ENCODE measurements around the gene APOL4.
"Not testable (repeated sequence)": the region's sequence is repeated elsewhere in the genome, so short reads cannot be mapped to it uniquely, and the experiment has no call there.

The APOL4 gene

DNA sequence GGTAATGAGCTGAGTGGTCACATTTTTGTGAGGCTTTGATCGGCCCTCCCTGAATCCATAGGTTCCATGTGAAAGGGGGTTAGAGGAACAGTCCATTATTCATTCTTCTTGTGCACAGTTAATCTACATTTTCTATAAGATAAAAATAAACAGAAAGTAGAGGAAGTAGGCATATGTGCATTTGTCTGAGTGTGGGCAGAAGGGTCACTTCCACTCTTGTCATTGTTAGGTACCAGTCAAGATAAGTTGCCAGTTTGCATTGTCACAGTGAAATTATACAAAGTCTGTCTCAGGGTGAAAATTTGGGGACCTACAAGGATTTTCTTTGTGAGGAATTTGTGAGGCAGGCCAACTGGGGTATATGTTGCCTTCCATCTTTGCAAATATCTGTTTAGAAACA is 4.6 kb upstream of the APOL4 start:
- no peak for DNase-seq

DNA sequence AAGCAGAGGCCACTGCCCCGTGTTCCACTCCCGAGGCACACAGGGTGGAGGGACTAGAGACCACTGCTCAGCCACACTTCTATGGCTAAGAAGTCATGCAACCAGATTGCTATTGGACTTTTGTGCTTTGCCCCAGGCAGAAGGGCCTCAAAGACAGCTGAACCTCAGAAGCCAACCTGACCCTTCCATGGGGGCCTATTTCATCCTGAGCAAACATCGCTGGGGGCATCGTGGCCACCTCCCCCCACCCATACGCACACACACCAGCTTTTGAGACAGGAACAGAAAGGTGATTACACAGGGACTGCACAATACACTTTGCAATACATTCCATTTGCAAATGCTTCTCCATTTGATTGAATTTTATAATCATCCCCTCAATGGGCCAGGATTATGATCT is 4.0 kb upstream of the APOL4 start:
- DNase-seq = not testable (repeated sequence)

DNA sequence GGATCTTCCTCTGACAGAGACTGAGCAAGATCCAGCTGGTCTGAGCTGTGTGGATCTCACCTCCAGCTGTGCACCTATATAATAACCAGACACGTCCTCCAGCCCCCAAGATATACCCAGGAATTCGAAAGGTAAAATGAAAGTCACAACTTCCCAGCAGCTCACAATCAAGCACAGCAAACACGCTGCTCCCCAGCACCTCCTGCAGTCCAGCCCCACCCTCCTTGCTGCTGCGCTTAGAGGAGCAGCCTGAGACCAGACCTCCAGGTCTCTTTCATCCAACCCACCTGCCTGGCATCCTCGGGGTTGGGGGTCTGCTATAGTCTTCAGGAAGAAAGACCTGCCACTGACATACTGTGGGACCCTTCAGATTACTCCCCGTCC is 3.0 kb upstream of the APOL4 start:
- DNase-seq = no peak

DNA sequence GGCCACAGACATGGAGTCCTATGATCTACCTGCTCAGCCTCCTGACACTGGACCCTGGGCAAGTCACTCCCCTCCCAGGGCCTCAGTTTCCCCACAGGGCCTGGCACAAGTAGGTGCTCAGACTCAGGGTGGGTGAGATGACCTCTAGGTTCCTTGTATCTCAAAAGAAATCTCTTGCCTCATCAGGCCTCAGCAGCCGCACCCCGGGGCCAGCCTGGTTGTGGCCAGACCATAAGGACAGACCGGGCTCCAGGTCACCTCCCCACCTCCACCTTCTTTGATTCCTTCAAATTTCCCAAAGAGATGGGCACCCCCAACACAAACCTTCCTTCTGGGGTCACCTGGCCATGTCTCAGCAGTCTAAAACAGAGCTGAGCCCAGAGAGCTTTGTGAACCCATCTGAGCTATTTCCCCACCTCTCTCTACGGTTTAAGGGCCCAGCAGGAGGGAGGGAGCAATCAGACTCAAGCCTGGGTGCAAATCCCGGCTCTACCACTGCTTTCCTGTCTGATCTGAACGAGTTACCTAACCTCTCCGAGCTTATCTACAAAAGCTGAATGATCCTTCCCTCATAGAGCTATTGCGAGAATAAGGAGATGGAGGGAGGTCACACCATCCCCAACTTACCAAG is 2.5 kb upstream of the APOL4 start:
- DNase-seq = no peak

DNA sequence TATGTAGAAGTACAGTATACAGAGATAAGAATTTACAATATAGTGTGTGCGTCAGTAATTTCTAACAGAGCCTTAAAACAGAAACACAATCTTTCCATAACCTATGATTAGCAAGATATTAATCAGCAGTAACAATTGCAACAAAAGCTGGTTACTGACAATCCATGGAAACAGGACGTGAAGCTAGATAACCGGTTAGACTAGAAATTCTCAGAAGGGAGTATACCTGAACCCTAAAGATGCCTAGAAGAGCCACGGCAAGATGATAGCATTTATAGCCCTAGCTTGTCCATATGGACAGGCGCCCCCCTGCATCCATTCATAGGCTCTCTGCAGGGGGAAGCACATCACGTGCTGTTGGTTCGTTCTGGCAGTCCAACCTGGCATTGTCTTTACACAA is 1.8 kb upstream of the APOL4 start:
- DNase-seq = not testable (repeated sequence)

DNA sequence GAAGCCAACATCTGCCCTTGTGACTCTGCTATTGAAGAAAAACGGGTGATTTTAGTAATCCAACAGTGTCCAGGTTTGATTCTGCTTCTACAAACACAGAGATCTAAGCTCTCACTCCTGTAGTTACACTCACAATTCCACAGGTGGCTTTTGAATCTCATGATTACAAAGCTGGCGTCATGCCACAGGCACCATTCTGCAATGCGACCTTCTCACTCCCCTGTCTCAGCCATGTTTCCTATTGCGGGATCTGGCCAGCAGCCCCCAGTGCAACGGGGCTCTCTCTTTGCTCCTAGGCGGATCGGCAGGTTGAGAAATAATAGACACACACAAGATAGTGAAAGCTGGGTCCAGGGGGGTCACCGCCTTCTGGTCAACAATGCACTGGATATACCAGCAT is 1.3 kb upstream of the APOL4 start:
- not testable (repeated sequence) for DNase-seq

DNA sequence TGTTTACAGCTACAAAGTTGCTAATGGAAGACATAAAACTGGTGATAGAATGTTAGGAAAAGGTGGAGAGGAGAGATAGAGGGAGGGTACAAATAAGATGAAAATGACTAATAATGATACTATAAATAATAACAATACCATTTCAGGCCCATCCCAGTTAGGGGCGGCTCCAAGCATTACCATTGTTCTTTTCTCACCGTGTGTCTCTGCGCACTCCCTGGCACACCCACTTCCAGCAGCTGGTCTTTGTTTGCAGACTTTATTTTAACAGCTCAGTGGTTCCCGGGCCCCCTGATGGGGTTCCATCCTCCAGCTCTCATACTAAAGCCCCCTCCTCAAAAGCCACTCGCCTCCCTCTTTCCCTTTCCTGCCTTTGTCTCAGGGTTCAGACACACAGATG is 584 bp downstream of the APOL4 start:
- not testable (repeated sequence) for DNase-seq

DNA sequence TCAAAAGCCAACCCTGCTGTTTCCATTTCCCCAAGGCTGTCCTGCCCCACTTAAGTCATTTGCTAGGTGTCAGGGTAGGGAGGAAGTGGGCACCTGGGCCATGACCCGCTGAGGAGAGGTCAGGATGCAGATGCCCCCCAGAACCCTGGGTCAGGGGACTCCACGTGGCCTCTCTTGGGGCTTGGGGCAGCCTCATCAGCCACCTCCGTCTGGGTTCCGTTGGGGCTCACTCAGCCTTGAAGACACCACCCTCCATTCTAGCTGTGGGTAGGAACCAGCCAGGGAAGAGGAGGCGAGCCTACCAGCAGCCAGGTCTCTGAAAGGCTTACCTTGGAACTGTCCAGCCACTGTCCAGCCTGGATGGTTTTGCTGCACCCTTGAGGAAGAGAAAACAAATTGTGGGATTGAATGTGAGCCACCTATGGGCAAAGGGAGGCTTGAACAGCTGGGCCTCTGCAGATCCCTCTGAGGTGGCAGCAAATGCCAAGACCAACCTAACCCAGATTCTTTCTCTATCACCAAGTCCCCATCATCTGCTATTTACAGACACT is 2.5 kb downstream of the APOL4 start:
- DNase-seq = no peak

DNA sequence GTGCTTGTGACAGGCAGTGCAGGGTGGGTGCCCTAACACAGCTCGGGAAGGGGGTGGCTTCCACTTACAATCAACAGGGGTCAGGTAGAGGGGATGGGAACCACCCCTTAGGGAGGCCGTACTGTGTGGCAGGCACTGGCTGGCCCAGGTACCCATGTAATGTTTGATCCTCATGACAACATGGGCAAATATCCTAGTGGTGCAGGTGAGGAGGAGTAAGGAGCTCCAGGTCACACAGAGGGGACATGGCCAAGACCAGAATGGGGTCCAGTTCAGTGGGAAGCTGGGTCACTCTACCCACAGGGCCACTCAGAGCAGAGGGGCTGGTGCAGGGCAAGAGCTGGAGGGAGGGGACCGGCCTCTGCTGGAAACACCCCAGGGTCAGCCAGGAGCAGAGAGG is 3.1 kb downstream of the APOL4 start:
- no peak for DNase-seq

DNA sequence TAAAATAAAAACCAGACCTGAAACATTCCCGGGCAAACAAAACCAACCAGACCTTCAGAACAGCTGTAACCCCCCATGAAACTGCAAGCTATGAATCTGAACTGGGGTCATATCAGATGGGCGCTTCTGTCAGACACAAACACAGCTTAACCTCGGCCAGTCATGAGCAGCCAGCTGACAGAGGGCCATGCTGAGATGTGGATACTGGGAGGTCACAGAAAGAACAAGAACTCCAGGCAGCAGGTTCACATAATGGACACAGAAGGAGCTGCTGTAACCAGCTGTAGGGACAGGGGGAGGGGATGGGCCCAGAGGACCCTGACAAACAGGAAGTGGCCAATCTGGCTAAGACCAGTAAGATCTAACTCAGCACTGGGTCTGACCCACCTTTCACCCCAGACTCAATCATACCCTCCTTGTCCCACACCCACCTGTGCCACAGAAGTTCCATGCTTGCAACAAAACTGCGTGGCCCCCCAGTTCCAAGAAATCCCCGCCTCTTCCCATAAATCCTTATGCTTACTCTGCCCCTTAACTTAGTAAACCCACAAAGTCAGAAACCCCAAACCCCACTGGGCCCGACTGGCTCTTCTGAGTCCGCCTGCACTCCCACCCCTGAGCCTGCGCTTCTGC is 4.0 kb downstream of the APOL4 start:
- peak in 1 of 5 experiments; percentile 42 for DNase-seq

DNA sequence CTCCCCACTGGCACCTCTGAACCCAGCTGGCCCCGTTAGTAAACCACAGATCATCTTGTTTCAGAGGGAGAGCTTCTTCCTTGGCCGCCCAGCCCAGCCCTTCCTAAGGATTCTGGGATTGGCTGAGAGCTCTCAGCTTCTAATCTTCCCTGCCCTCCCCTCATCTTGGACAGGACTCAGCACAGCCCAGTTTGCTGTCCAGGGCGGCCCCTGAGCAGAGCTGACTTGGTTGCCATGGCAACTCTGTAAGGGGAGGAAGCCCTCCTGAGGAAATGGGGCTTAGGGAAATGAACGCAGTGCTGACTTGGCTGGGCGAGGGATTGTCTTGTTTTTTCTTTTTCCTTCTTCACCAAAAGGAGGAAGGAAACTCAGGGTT is 4.6 kb downstream of the APOL4 start:
- DNase-seq = no peak

DNA sequence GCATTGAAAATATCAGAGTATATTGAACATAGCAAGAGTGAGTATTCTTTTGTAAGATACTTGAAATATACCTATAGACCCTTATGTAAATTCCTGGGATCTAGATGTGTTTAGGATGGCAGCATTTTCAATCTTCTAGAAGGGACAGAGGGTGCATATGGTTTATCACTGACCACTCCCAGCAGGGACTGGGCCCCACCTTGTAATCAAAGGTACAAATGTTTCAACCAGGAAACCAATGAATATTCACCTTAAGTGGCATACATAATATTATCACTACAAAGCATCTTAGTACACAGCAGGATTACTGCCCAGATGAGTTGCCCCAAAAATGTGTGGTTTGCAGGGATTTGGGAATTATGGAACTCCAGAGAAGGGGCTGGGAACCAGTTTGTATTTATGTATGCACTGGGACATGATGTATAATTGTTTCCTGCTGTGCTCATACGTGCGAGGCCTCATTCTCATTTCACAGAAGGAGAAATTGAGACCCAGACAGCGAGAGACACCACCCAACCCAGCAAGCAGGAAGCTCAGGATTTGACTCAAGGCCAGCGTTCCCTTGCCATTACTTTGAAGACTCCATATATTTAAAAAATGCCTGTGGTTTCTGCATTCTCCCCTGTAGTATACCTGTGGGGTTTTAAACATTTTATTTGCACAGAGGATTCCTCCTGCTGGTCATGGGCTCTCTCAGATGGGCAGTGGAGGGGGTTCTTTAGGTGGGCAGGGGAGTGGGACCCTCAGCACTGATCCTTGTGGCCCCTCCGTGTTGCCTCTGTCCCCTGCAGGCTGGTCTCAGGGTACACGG is 5.2 kb downstream of the APOL4 start:
- no peak for DNase-seq

DNA sequence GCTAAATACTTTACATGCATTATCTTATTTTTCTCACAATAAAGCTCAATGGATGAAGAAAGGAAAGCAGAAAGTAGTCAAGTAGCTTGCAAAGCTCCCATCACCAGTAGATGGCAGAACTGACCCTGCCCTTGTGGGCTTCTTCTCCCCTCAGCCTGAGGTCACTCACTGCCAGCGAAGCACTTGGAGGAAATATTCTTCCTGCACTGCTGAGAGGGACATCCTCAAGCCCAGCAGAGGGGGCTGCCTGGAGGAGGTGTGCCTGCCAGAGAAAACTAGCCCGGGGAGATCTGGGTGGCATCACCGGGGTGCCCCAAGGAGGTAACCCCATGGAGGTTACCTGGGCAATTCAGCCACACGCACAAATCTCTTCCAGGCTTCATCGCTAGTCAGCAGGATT is 6.6 kb downstream of the APOL4 start:
- peak in 2 of 5 experiments; percentile 13 to 56 for DNase-seq

DNA sequence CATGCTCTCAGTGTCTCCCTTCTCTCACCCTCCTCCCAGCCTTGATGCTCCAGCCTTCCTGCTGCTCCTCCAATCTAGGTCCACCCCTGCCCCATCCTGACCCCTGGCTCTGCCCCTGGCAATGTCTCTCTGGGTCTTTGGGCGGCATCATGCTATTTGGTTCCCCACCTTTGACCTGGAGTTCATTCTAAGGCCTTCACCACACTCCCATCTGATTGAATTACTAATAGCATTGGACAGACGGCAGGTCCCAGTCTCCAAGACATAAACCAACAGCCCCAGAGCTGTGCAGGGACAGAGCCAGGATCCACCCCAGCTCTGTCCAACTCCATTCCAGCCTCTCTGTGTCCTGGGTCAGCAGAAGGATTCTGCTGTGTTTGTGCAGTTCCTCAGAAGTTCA is 7.2 kb downstream of the APOL4 start:
- no peak for DNase-seq

DNA sequence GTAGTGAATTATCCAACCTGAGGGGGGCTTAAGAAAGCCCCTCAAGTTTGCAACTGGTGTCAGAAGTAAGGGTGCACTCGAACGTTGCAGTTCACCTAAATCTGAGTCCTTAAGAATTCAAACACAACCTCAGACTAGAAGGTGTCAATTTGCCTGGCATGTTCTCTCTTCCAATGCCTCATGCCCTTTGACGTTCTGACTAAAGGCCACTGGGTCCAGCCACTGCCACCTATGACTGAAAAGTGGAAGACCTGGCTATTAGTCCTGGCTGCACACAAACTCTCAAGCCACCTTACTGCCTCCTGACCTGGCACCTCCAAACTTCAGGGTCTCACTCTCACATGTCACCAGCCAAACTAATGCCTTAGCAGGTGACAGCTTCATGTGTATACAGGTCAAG is 8.0 kb downstream of the APOL4 start:
- DNase-seq = no peak

DNA sequence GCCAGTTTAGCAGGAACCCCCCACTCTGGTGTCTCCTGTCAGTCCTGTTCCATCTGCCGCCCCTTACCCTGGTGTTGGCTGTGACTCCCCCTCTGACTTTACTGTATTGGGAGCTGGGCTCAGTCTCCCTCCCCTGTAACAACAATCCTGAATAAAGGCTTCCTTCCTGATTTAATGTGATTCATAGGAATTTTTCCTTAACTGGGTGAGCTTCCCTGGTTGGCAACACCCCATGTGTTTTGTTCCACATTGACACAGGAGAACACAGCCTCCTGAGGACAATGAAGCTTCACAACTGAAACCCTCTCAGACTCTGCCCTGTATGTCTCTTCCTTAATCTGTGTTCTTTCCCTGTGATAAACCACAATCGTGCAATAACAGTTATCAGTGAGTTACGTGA is 8.4 kb downstream of the APOL4 start:
- no peak for DNase-seq

DNA sequence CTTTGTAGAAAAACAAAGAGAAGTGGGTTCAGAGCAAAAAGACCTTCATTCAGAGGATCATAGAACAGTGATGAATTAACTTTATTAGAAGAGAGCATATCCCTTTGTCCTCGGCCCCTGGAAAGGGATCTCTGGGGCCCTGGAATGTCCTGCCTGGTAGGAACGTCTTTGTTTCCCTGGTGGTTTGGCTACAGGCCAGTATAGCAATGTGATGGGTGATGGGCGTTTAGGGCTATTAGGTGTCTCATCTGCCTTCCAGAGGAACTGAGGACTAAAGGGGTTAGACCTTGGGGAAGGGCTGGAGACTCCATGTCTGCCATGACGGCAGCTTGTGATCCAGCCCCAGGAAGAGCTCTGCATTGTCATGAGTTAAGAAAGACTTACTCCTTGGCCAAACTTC is 9.1 kb downstream of the APOL4 start:
- no peak for DNase-seq

DNA sequence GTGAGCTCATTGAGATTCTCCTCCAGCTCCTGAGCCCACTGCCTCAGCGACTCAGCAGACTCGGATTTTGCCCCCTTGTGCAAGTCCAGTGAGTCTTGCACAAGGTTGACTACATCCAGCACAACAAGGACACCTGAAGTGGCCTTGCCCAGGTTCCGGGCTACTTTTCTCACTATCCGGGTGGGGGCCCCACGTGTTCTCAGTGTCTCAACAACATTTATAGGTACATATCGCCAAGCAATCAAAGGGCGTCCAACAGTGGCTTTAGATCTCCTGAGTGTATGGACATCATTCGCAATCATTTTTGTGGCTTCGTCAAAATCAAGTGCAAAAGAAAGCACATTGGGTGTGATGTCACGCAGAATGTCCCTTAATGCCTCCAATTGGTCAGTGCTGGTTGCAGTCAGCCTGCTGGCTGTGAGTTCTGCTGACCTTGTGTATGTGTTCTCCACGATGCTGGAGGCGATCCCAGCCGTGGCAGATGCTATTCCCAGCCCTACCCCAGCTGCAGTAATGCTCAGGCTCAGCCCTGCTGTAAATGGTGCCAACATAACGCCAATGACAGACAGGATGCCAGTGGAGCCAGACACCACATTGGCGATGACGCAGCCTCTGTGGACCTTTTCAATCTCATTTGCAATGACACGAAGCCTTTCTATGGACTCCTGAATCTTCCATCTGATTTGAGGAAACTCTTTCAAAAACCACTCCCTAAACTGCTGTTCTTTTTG is 10.3 kb downstream of the APOL4 start:
- DNase-seq = no peak

DNA sequence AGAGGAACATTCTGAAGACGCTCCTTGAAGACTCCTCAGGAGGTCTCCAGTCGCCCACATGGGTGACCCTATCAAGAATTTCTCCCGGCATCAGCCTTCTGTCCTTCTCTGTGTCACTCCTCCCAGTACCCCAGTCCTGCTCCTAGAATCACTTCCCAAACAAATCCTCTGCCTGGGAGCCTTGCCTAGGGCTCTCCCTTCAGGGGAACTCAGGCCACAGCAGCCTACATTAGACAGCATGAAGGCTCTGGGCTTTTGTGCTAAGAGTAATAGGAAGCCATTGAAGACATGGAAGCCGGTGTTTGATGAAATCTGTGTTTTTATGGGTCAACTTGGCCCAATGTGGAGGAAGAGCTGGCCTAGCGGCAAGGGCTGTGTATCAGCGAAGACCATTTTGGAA is 13.7 kb downstream of the APOL4 start:
- not testable (repeated sequence) for DNase-seq

DNA sequence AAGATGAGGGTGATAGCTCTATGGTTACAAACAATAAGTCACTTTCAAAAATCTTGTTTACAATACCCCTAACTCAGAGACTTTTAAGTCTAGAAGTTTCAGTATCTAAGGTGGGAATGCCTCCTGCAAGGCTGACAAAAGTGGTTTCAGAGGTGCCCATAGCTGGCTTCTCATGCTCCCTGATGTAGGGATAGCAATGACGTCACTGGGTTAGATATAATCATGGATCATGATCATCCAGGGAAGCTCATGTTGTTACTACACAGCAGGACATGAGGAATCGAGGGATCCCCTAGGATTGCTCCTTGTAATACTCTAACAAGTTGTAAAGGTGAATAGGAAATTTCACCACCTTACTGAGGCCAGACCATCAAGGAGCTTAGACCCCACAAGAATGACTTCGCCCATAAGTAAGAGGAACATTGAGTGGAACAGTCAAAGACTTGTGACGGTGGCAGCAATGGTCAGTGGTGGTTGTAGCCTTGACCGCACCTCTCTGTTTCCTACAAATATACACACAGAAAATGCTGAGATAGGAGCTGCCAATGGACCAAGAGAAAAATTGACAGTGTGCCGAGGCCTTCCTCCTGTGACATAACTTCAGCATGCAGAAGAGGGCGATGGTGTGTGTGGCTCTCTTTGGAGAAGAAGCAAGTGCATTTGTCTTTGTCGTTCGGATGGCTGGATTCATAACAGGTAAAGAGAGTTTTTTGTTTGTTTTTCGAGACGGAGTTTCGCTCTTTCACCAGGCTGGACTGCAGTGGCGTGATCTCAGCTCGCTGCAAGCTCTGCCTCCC is 15.6 kb downstream of the APOL4 start:
- no peak for DNase-seq

DNA sequence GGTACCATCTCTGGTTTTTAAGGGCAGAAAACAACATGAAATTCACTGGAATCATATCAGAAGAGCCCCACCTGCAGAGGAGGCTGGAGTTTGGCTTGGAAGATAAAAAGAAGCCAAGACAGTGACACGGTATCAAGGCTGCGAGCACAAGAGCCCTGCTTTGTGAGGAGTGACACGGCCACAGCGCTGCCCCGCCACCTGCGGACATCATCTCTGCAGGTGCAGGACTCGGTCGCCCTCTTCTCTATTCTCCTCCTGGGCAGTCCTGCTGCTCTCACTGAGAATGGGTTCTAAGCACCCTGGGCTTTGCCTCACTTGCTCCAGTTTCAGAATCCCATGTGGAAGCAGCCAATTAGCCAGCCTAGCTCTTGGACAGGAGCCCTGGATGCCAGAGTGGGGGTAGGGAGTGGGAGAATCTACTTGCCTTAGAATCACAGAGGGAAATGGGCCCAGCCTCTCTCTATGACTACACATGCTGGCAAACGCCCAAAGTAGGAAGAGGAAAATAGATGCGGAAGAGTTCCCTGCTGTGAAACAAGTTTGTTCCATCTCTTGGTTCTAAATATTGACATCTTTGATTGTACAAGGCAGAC is 17.1 kb downstream of the APOL4 start:
- no peak for DNase-seq

DNA sequence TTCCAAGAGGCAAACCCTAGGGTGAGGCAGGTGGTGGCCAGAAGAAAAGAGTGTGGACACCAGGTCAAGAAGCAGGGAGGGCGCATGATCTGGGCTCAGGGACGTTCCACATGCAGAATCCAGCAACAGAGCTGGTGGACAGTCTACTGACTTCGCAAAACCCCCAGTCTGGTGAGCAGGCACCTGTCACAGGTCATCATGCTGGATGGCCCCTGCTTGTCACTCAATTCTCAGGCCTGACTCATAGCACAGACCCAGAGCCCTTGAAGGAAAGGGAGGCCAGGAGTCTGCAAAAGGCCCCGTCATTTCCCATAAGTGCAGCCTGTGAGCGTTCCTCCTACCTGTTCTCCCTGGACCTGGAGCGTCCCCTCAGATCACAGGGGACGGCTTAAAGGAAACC is 18.2 kb downstream of the APOL4 start:
- no peak for DNase-seq
